Measurements from ENCODE around the gene KLHL25.

The KLHL25 gene

GRCh38 chr15:85733416-85733815, 61.3 kb downstream of the KLHL25 start:
- H3K4me3 ChIP-seq (ENCODE audit: insufficient read length, low read depth), result no peak overlapping the region
- no peak overlapping the region for H3K9ac ChIP-seq (ENCODE audit: insufficient read length, low read depth)
- no peak for TF ChIP-seq ZNF274 (IDR thresholded peaks at IDR 0.05; ENCODE audit: low read depth, low read length)
- TF ChIP-seq YY1 (IDR thresholded peaks at IDR 0.05; ENCODE audit: insufficient read depth, insufficient read length), result no peak
- no peak for TF ChIP-seq SUZ12 (IDR thresholded peaks at IDR 0.05; ENCODE audit: extremely low read depth, insufficient read depth, insufficient read length)
- H3K36me3 ChIP-seq (ENCODE audit: insufficient read depth, insufficient read length, low read length), result peaks cover 60% of the 10 kb centered on the region
- DNase-seq (ENCODE audit: low read depth, low spot score), result no peak
- no peaks in the 10 kb centered on the region for H3K4me1 ChIP-seq (ENCODE audit: insufficient read depth, insufficient read length)
- no peaks in the 10 kb centered on the region for H3K27me3 ChIP-seq (ENCODE audit: insufficient read depth, insufficient read length)
- peaks cover 13% of the 10 kb centered on the region for H3K9me3 ChIP-seq (ENCODE audit: insufficient read depth, low read length)

DNA sequence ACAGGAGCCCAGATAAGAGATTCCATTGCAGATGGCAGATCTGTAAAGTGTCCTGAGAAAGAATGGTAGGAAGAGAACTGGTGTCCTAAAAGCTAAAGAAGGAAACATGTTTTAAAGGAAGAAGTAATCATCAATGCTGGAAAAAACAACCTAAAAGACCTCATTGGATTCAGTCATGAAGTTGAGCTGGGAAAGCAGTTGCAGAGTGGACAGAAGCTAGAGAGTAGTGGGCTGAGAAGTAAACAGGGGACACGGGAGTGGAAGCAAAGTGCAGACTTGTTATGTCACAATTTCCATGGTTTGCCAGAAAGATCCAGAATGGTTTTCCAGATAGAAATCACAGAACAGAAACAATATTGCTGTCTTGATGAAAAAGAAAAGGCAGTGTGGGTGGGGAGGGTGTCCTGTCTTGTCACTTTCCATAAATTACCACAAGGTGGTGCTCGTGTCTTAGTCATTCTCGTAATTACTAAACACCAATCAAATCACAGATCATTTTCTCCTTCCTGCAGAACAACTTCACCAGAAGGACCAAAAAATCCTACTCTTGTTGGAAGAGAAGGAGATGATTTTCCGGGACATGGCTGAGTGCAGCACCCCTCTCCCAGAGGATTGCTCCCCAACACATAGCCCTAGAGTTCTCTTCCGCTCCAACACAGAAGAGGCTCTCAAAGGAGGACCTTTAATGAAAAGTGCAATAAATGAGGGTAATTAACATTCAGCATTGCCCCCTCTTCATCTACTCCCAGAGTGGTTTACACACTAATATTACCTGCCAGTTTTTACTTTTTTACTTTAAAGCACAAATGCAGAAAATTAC, 64.5 kb downstream of the KLHL25 start:
- H3K9me3 ChIP-seq (ENCODE audit: insufficient read depth, low read length), result peaks cover 13% of the 10 kb centered on the region
- H3K4me3 ChIP-seq (ENCODE audit: insufficient read length, low read depth), result no peak overlapping the region
- H3K36me3 ChIP-seq (ENCODE audit: insufficient read depth, insufficient read length, low read length), result peaks cover 64% of the 10 kb centered on the region
- no peak overlapping the region for H3K9ac ChIP-seq (ENCODE audit: insufficient read length, low read depth)
- DNase-seq (ENCODE audit: low read depth, low spot score), result peak; percentile 51
- H3K4me1 ChIP-seq (ENCODE audit: insufficient read depth, insufficient read length), result no peaks in the 10 kb centered on the region
- TF ChIP-seq SUZ12 (IDR thresholded peaks at IDR 0.05; ENCODE audit: extremely low read depth, insufficient read depth, insufficient read length) (no peak), YY1 (IDR thresholded peaks at IDR 0.05; ENCODE audit: insufficient read depth, insufficient read length) (no peak), ZNF274 (IDR thresholded peaks at IDR 0.05; ENCODE audit: low read depth, low read length) (no peak)
- no peaks in the 10 kb centered on the region for H3K27me3 ChIP-seq (ENCODE audit: insufficient read depth, insufficient read length)

DNA sequence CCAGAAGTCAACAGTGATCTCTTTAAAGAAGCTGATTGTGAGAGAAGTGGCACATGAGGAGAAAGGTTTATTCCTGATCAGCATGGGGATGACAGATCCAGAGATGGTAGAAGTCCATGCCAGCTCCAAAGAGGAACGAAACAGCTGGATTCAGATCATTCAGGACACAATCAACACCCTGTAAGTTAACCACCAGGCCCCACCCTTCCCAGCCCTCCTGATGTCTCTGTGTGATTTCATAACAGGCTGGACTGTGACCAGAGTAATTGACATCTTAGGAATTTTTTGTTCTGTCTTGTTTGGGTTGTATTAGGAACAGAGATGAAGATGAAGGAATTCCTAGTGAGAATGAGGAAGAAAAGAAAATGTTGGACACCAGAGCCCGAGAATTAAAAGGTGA, 67.7 kb downstream of the KLHL25 start:
- no peak overlapping the region for H3K4me3 ChIP-seq (ENCODE audit: insufficient read length, low read depth)
- DNase-seq (ENCODE audit: low read depth, low spot score), result no peak
- no peak for TF ChIP-seq ZNF274 (IDR thresholded peaks at IDR 0.05; ENCODE audit: low read depth, low read length)
- no peak for TF ChIP-seq SUZ12 (IDR thresholded peaks at IDR 0.05; ENCODE audit: extremely low read depth, insufficient read depth, insufficient read length)
- no peak for TF ChIP-seq YY1 (IDR thresholded peaks at IDR 0.05; ENCODE audit: insufficient read depth, insufficient read length)
- H3K9me3 ChIP-seq (ENCODE audit: insufficient read depth, low read length), result no peaks in the 10 kb centered on the region
- no peak overlapping the region for H3K9ac ChIP-seq (ENCODE audit: insufficient read length, low read depth)
- H3K36me3 ChIP-seq (ENCODE audit: insufficient read depth, insufficient read length, low read length), result peaks cover 78% of the 10 kb centered on the region
- no peaks in the 10 kb centered on the region for H3K27me3 ChIP-seq (ENCODE audit: insufficient read depth, insufficient read length)
- H3K4me1 ChIP-seq (ENCODE audit: insufficient read depth, insufficient read length), result no peaks in the 10 kb centered on the region

DNA sequence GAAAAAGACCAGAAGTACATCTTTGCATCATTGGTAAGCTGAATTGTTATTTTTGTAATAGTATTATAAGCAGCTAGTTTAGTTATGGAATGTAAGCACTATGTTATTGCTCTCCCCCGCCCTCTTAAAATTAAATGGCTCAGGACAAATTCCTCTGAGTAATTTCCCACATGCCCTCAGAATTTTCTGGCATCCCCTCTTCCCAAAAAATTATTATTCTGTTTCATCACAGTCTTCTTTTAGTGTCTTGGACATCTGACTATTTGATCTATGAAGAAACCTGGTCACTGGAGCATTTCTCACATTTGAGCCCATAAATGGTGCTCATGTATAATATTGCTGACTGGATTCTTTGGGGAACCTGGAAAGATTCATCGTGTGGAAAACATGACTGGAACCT, 68.3 kb downstream of the KLHL25 start:
- peaks cover 78% of the 10 kb centered on the region for H3K36me3 ChIP-seq (ENCODE audit: insufficient read depth, insufficient read length, low read length)
- no peaks in the 10 kb centered on the region for H3K4me1 ChIP-seq (ENCODE audit: insufficient read depth, insufficient read length)
- H3K4me3 ChIP-seq (ENCODE audit: insufficient read length, low read depth), result no peak overlapping the region
- TF ChIP-seq SUZ12 (IDR thresholded peaks at IDR 0.05; ENCODE audit: extremely low read depth, insufficient read depth, insufficient read length) (no peak), YY1 (IDR thresholded peaks at IDR 0.05; ENCODE audit: insufficient read depth, insufficient read length) (no peak), ZNF274 (IDR thresholded peaks at IDR 0.05; ENCODE audit: low read depth, low read length) (no peak)
- no peak overlapping the region for H3K9ac ChIP-seq (ENCODE audit: insufficient read length, low read depth)
- no peaks in the 10 kb centered on the region for H3K27me3 ChIP-seq (ENCODE audit: insufficient read depth, insufficient read length)
- no peaks in the 10 kb centered on the region for H3K9me3 ChIP-seq (ENCODE audit: insufficient read depth, low read length)
- DNase-seq (ENCODE audit: low read depth, low spot score), result no peak

- Histone ChIP-seq H3K4me3 (ENCODE audit: insufficient read length, low read depth) (no peak overlapping the region), H3K4me1 (ENCODE audit: insufficient read depth, insufficient read length) (no peaks in the 10 kb centered on the region), H3K9ac (ENCODE audit: insufficient read length, low read depth) (no peak overlapping the region), H3K36me3 (ENCODE audit: insufficient read depth, insufficient read length, low read length) (peaks cover 78% of the 10 kb centered on the region), H3K9me3 (ENCODE audit: insufficient read depth, low read length) (no peaks in the 10 kb centered on the region), H3K27me3 (ENCODE audit: insufficient read depth, insufficient read length) (no peaks in the 10 kb centered on the region)
- no peak for DNase-seq (ENCODE audit: low read depth, low spot score)
- no peak for TF ChIP-seq ZNF274 (IDR thresholded peaks at IDR 0.05; ENCODE audit: low read depth, low read length)
- TF ChIP-seq SUZ12 (IDR thresholded peaks at IDR 0.05; ENCODE audit: extremely low read depth, insufficient read depth, insufficient read length), result no peak
- no peak for TF ChIP-seq YY1 (IDR thresholded peaks at IDR 0.05; ENCODE audit: insufficient read depth, insufficient read length)
Observed at GRCh38 chr15:85725564-85725963, 69.2 kb downstream of the KLHL25 start.

GRCh38 chr15:85725019-85725418, 69.7 kb downstream of the KLHL25 start:
- no peak for DNase-seq (ENCODE audit: low read depth, low spot score)
- H3K27me3 ChIP-seq (ENCODE audit: insufficient read depth, insufficient read length), result no peaks in the 10 kb centered on the region
- no peak overlapping the region for H3K4me3 ChIP-seq (ENCODE audit: insufficient read length, low read depth)
- H3K9ac ChIP-seq (ENCODE audit: insufficient read length, low read depth), result no peak overlapping the region
- H3K4me1 ChIP-seq (ENCODE audit: insufficient read depth, insufficient read length), result no peaks in the 10 kb centered on the region
- peaks cover 79% of the 10 kb centered on the region for H3K36me3 ChIP-seq (ENCODE audit: insufficient read depth, insufficient read length, low read length)
- H3K9me3 ChIP-seq (ENCODE audit: insufficient read depth, low read length), result no peaks in the 10 kb centered on the region
- TF ChIP-seq SUZ12 (IDR thresholded peaks at IDR 0.05; ENCODE audit: extremely low read depth, insufficient read depth, insufficient read length) (no peak), YY1 (IDR thresholded peaks at IDR 0.05; ENCODE audit: insufficient read depth, insufficient read length) (no peak), ZNF274 (IDR thresholded peaks at IDR 0.05; ENCODE audit: low read depth, low read length) (no peak)

GRCh38 chr15:85723960-85724945, 70.5 kb downstream of the KLHL25 start:
- DNase-seq (ENCODE audit: low read depth, low spot score), result no peak
- no peaks in the 10 kb centered on the region for H3K9me3 ChIP-seq (ENCODE audit: insufficient read depth, low read length)
- no peaks in the 10 kb centered on the region for H3K27me3 ChIP-seq (ENCODE audit: insufficient read depth, insufficient read length)
- no peak overlapping the region for H3K9ac ChIP-seq (ENCODE audit: insufficient read length, low read depth)
- peaks cover 83% of the 10 kb centered on the region for H3K36me3 ChIP-seq (ENCODE audit: insufficient read depth, insufficient read length, low read length)
- TF ChIP-seq ZNF274 (IDR thresholded peaks at IDR 0.05; ENCODE audit: low read depth, low read length) (no peak), YY1 (IDR thresholded peaks at IDR 0.05; ENCODE audit: insufficient read depth, insufficient read length) (no peak)
- H3K4me3 ChIP-seq (ENCODE audit: insufficient read length, low read depth), result no peak overlapping the region
- no peaks in the 10 kb centered on the region for H3K4me1 ChIP-seq (ENCODE audit: insufficient read depth, insufficient read length)
